ENCODE results near the gene MCF2L2.
"Not testable (repeated sequence)": the region's sequence is repeated elsewhere in the genome, so short reads cannot be mapped to it uniquely, and the experiment has no call there.

The MCF2L2 gene

DNA sequence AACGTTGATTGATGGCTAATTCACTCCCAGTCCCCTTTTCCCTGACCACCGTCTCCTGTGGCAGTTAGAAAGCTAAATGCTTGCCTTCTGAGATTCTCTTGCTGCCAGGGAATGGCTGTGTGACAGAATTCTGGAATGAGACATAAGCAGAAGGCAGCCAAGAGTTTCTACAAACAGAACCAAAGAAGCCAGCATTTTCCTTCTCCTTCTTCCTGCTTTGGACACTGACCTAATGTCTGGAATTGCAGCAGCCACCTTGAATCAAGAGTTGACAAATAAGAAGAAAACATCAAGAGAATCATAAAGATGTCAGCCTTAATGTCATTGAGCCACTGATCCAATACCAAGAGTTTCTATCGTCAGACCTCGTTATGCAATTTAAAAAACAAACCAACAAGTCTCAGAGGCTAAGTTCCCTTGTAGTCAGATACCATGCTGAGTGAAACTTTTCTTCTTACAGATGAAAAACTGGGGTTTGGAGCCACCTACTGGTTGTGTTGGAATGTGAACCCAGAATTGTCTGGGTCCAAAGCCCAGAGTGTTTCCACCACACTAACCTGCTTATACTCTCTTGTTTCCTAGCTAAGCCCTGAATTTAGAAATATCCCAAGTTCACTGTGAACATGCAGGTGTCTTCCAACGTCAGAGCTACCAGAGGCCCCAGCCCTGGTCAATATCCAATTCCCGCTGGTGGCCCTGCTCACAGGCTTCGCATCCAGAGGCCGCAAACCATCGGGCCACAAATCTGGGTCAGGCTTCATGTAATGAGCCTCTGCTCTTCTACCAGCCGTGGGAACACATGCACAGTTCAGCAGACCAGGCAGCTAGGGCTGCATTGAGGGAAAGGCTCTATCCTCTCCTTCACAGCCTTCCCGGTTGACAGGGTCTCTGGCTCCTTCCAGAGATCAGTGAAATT, 42.5 kb downstream of the MCF2L2 start:
- Histone ChIP-seq H3K4me3 (ENCODE audit: low read length) (no peak overlapping the region), H3K27me3 (ENCODE audit: control insufficient read depth, insufficient read depth, low read length) (no peaks in the 10 kb centered on the region), H3K27ac (ENCODE audit: low read depth, low read length) (peak overlapping the region; percentile 6), H3K4me1 (ENCODE audit: control insufficient read depth, insufficient read depth, low read length) (no peaks in the 10 kb centered on the region), H3K36me3 (ENCODE audit: control insufficient read depth, insufficient read depth, low read length) (no peaks in the 10 kb centered on the region), H3K9ac (ENCODE audit: low read length) (no peak overlapping the region)

- H3K27ac ChIP-seq (ENCODE audit: low read depth, low read length), result no peak overlapping the region
Measured at GRCh38 chr3:183381673-183382072, 46.7 kb downstream of the MCF2L2 start.

GRCh38 chr3:183381179-183381578, 47.2 kb downstream of the MCF2L2 start:
- Histone ChIP-seq H3K4me1 (ENCODE audit: control insufficient read depth, insufficient read depth, low read length) (no peaks in the 10 kb centered on the region), H3K27me3 (ENCODE audit: control insufficient read depth, insufficient read depth, low read length) (no peaks in the 10 kb centered on the region), H3K4me3 (ENCODE audit: low read length) (no peak overlapping the region), H3K9ac (ENCODE audit: low read length) (no peak overlapping the region), H3K27ac (ENCODE audit: low read depth, low read length) (no peak overlapping the region), H3K36me3 (ENCODE audit: control insufficient read depth, insufficient read depth, low read length) (no peaks in the 10 kb centered on the region)

More at GRCh38 chr3:183381673-183382072, 46.7 kb downstream of the MCF2L2 start:
- no peaks in the 10 kb centered on the region for H3K36me3 ChIP-seq (ENCODE audit: control insufficient read depth, insufficient read depth, low read length)
- H3K9ac ChIP-seq (ENCODE audit: low read length), result no peak overlapping the region
- no peaks in the 10 kb centered on the region for H3K27me3 ChIP-seq (ENCODE audit: control insufficient read depth, insufficient read depth, low read length)
- H3K4me1 ChIP-seq (ENCODE audit: control insufficient read depth, insufficient read depth, low read length), result no peaks in the 10 kb centered on the region
- H3K4me3 ChIP-seq (ENCODE audit: low read length), result no peak overlapping the region

DNA sequence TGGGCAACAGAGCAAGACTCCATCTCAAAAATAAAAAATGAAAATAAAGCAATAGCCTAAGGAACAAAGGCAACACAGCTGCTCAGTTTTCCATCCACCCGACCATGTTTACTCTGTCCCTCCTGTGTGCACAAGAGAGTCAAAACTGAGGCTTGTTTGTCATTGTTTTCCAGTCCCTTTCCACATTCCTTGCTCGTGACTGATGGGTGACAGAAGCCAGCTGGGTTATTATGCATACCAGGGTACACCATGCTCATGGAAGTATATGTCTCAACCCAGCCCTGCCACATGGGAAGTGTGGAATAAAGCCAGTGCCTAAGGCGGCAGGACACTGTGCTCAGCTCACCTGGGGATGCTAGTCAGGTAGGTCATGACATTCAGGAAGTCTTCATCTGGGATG, 49.5 kb downstream of the MCF2L2 start:
- Histone ChIP-seq H3K36me3 (ENCODE audit: control insufficient read depth, insufficient read depth, low read length) (no peaks in the 10 kb centered on the region), H3K4me3 (ENCODE audit: low read length) (no peak overlapping the region), H3K9ac (ENCODE audit: low read length) (no peak overlapping the region), H3K27me3 (ENCODE audit: control insufficient read depth, insufficient read depth, low read length) (no peaks in the 10 kb centered on the region), H3K27ac (ENCODE audit: low read depth, low read length) (no peak overlapping the region), H3K4me1 (ENCODE audit: control insufficient read depth, insufficient read depth, low read length) (no peaks in the 10 kb centered on the region)

- H3K4me1 ChIP-seq (ENCODE audit: control insufficient read depth, insufficient read depth, low read length), result no peaks in the 10 kb centered on the region
- no peaks in the 10 kb centered on the region for H3K27me3 ChIP-seq (ENCODE audit: control insufficient read depth, insufficient read depth, low read length)
- no peak overlapping the region for H3K9ac ChIP-seq (ENCODE audit: low read length)
- H3K4me3 ChIP-seq (ENCODE audit: low read length), result no peak overlapping the region
- H3K36me3 ChIP-seq (ENCODE audit: control insufficient read depth, insufficient read depth, low read length), result no peaks in the 10 kb centered on the region
- no peak overlapping the region for H3K27ac ChIP-seq (ENCODE audit: low read depth, low read length)
Measured at GRCh38 chr3:183378545-183378944, 49.9 kb downstream of the MCF2L2 start.

GRCh38 chr3:183378008-183378407, 50.4 kb downstream of the MCF2L2 start:
- no peaks in the 10 kb centered on the region for H3K27me3 ChIP-seq (ENCODE audit: control insufficient read depth, insufficient read depth, low read length)
- no peaks in the 10 kb centered on the region for H3K36me3 ChIP-seq (ENCODE audit: control insufficient read depth, insufficient read depth, low read length)
- no peaks in the 10 kb centered on the region for H3K4me1 ChIP-seq (ENCODE audit: control insufficient read depth, insufficient read depth, low read length)
- H3K9ac ChIP-seq (ENCODE audit: low read length), result no peak overlapping the region
- H3K27ac ChIP-seq (ENCODE audit: low read depth, low read length), result no peak overlapping the region
- H3K4me3 ChIP-seq (ENCODE audit: low read length), result no peak overlapping the region

DNA sequence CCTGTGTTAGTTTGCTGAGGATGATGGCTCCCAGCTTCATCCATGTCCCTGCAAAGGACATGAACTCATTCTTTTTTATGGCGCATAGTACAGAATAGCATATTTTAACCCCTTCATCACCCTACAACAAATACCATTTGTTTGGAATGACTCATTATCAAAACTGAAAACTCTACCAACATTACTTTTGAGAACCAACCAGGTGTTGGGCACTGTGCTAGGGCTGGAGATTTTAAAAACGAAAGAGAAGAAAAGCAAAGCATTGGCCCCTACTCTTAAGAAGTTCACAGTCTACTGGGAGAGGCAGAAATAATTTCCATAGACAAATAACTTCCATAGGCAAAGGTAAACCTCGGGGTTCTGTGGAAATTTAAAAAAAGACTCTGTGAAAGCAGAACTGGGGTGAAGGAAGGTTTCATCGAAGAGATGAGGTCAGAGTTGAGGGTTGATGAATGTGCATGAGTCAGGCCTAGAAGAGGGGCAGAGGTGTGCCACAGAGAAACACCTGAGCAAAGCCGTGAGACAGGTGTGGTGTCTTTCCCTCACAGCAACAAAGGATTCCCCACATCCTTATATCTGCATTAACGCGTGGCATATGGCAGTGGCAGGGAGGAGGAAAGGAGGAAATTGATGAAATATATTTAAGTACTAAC, 51.0 kb downstream of the MCF2L2 start:
- Histone ChIP-seq H3K4me1 (ENCODE audit: control insufficient read depth, insufficient read depth, low read length) (no peaks in the 10 kb centered on the region), H3K27ac (ENCODE audit: low read depth, low read length) (no peak overlapping the region), H3K9ac (ENCODE audit: low read length) (no peak overlapping the region), H3K27me3 (ENCODE audit: control insufficient read depth, insufficient read depth, low read length) (no peaks in the 10 kb centered on the region), H3K4me3 (ENCODE audit: low read length) (no peak overlapping the region), H3K36me3 (ENCODE audit: control insufficient read depth, insufficient read depth, low read length) (no peaks in the 10 kb centered on the region)

- no peak overlapping the region for H3K27ac ChIP-seq (ENCODE audit: low read depth, low read length)
- H3K4me1 ChIP-seq (ENCODE audit: control insufficient read depth, insufficient read depth, low read length), result no peaks in the 10 kb centered on the region
- no peak overlapping the region for H3K9ac ChIP-seq (ENCODE audit: low read length)
- H3K4me3 ChIP-seq (ENCODE audit: low read length), result no peak overlapping the region
- H3K36me3 ChIP-seq (ENCODE audit: control insufficient read depth, insufficient read depth, low read length), result no peaks in the 10 kb centered on the region
- H3K27me3 ChIP-seq (ENCODE audit: control insufficient read depth, insufficient read depth, low read length), result no peaks in the 10 kb centered on the region
Measured at GRCh38 chr3:183375787-183376186, 52.6 kb downstream of the MCF2L2 start.

- no peaks in the 10 kb centered on the region for H3K27me3 ChIP-seq (ENCODE audit: control insufficient read depth, insufficient read depth, low read length)
- no peaks in the 10 kb centered on the region for H3K4me1 ChIP-seq (ENCODE audit: control insufficient read depth, insufficient read depth, low read length)
- H3K9ac ChIP-seq (ENCODE audit: low read length), result no peak overlapping the region
- H3K4me3 ChIP-seq (ENCODE audit: low read length), result no peak overlapping the region
- no peaks in the 10 kb centered on the region for H3K36me3 ChIP-seq (ENCODE audit: control insufficient read depth, insufficient read depth, low read length)
- no peak overlapping the region for H3K27ac ChIP-seq (ENCODE audit: low read depth, low read length)
Measured at GRCh38 chr3:183375337-183375736, 53.1 kb downstream of the MCF2L2 start.

DNA sequence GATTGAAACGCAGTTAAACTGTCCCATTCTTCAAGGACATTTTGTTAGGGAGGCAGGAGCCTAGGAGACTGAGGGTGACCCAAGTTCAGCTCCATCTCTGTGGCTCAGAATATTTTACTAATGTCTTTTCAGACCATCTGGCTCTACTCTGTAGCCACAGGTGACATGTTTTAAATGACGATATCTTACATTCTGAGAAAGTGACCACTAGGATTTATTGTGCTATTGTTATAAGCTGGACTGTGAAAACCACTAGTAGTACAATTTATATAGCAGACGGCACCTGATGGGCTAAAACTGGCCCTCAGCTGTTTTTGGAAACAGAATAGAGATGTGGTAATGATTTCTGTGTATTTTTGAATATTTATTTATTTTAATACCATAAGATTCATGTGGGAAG, 55.5 kb downstream of the MCF2L2 start:
- H3K4me3 ChIP-seq (ENCODE audit: low read length), result no peak overlapping the region
- no peaks in the 10 kb centered on the region for H3K36me3 ChIP-seq (ENCODE audit: control insufficient read depth, insufficient read depth, low read length)
- no peaks in the 10 kb centered on the region for H3K4me1 ChIP-seq (ENCODE audit: control insufficient read depth, insufficient read depth, low read length)
- H3K9ac ChIP-seq (ENCODE audit: low read length), result no peak overlapping the region
- no peaks in the 10 kb centered on the region for H3K27me3 ChIP-seq (ENCODE audit: control insufficient read depth, insufficient read depth, low read length)
- H3K27ac ChIP-seq (ENCODE audit: low read depth, low read length), result no peak overlapping the region

- not testable (repeated sequence) for H3K4me1 ChIP-seq (ENCODE audit: control insufficient read depth, insufficient read depth, low read length); H3K27ac ChIP-seq (ENCODE audit: low read depth, low read length); H3K36me3 ChIP-seq (ENCODE audit: control insufficient read depth, insufficient read depth, low read length); H3K9ac ChIP-seq (ENCODE audit: low read length); H3K4me3 ChIP-seq (ENCODE audit: low read length); H3K27me3 ChIP-seq (ENCODE audit: control insufficient read depth, insufficient read depth, low read length)
Measured at GRCh38 chr3:183371600-183371968, 56.8 kb downstream of the MCF2L2 start.

DNA sequence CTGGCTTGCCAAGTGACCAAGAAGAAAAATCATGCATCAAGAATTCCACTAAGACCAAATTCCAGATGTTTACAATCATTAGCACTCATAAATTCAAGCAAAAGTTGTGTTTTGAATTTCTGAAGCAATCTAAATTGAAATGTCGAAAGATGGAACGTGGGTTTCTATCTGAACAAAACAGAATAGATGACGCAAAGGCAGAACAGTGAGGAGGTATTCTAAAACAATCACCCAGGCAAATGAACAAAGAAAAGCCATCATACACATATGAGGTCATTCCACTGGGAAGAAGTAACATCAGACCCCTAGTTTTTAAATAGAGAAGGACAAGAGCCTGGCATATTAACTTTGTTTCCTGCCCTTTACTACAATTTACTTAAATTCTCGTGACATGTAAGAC, 58.0 kb downstream of the MCF2L2 start:
- Histone ChIP-seq H3K27me3 (ENCODE audit: control insufficient read depth, insufficient read depth, low read length) (no peaks in the 10 kb centered on the region), H3K4me1 (ENCODE audit: control insufficient read depth, insufficient read depth, low read length) (no peaks in the 10 kb centered on the region), H3K36me3 (ENCODE audit: control insufficient read depth, insufficient read depth, low read length) (no peaks in the 10 kb centered on the region), H3K27ac (ENCODE audit: low read depth, low read length) (no peak overlapping the region), H3K4me3 (ENCODE audit: low read length) (no peak overlapping the region), H3K9ac (ENCODE audit: low read length) (no peak overlapping the region)

- Histone ChIP-seq H3K4me1 (ENCODE audit: control insufficient read depth, insufficient read depth, low read length) (no peaks in the 10 kb centered on the region), H3K27me3 (ENCODE audit: control insufficient read depth, insufficient read depth, low read length) (peaks cover 2% of the 10 kb centered on the region), H3K27ac (ENCODE audit: low read depth, low read length) (no peak overlapping the region), H3K4me3 (ENCODE audit: low read length) (no peak overlapping the region), H3K9ac (ENCODE audit: low read length) (no peak overlapping the region), H3K36me3 (ENCODE audit: control insufficient read depth, insufficient read depth, low read length) (no peaks in the 10 kb centered on the region)
Measured at GRCh38 chr3:183369627-183370026, 58.8 kb downstream of the MCF2L2 start.

Measured in rectal smooth muscle tissue (tissue), 1 donor.